Measurements from ENCODE around the gene ATP8B3. TPM values are rescaled to one million over a fixed set of nuclear protein-coding genes. Genes with fewer than 3 reads are reported as not detected.
A peak's percentile ranks its signal among the peaks of the same experiment; 100 is the strongest.

The ATP8B3 gene
- total and polyA plus RNA-seq, 2 of the 13 experiments (the other 11 are each of a cell fraction or from before 2014, with no cell fraction given): 2.6 to 5.9 TPM

- TF ChIP-seq ZBTB46 (CRISPR knock-in tag; IDR thresholded peaks at IDR 0.05; ENCODE audit: borderline replicate concordance) (no peak), HNRNPL (IDR thresholded peaks at IDR 0.05; ENCODE audit: low read depth, low read length) (0 out of 2 replicates have a peak, but pooled peaks have one; percentile 45)
These were observed 41.4 kb upstream of the ATP8B3 start (continued) for GRCh38 chr19:1853295-1854038.

- intact Hi-C loops (cut with micrococcal nuclease; ENCODE audit: unreplicated experiment): no loop called here
- Histone ChIP-seq H3K9ac (ENCODE audit: insufficient read depth, low read depth, low read length) (no peak overlapping the region), H3K4me3 (replicated peaks in 1 of 3; ENCODE audit: insufficient read depth in 1 of 3, low read depth in 2 of 3, low read length in 3 of 3) (no peak overlapping the region), H3K4me2 (ENCODE audit: low read depth, low read length) (no peak overlapping the region), H4K20me1 (ENCODE audit: insufficient read depth, low read length) (peaks cover 22% of the 10 kb centered on the region), H3K4me1 (ENCODE audit: insufficient read depth, low read length) (peaks cover 23% of the 10 kb centered on the region), H3K27me3 (ENCODE audit: control insufficient read depth in 1 of 2, insufficient read depth in 2 of 2, low read length in 2 of 2) (no peaks in the 10 kb centered on the region), H2AFZ (ENCODE audit: low read length) (no peak overlapping the region), H3K36me3 (replicated peaks in 1 of 2; ENCODE audit: control insufficient read depth in 1 of 2, insufficient read depth in 2 of 2, low read length in 2 of 2) (0 out of 5 replicates have a peak, but pooled peaks cover 2 to 3% of the 10 kb centered on the region in 2 experiments), H3K9me3 (ENCODE audit: low read length) (no peaks in the 10 kb centered on the region), H3K27ac (ENCODE audit: extremely low read length, insufficient read depth, low read length) (no peak overlapping the region), H3K79me2 (ENCODE audit: insufficient read depth, low read length) (peaks cover 17% of the 10 kb centered on the region)
- BruUV-seq (replicated peaks): no TSS peak
- FAIRE-seq (no peak), DNase-seq (ENCODE audit: low spot score) (no peak), ATAC-seq (no peak)
- peak; percentile 10 for TF ChIP-seq RBM39 (IDR thresholded peaks at IDR 0.05; ENCODE audit: low read depth, low read length, poor library complexity, severe bottlenecking)
- TF ChIP-seq PBX3 (CRISPR knock-in tag; IDR thresholded peaks at IDR 0.05; ENCODE audit: borderline replicate concordance): no peak
- 97% methylated on average over 6 of the region's 9 CpGs for WGBS (ENCODE audit: low lambda C conversion rate)
- ChIA-PET POLR2A (no interaction called here), CTCF (ENCODE audit: low intra/inter-chr PET ratio, low total read pairs) (no interaction called here)
- in situ Hi-C loops (cut with HindIII; ENCODE audit: extremely low pct_ligation_motif_present, low pct_unique_long_range_greater_than_20kb): no loop called here
These were observed 40.6 kb upstream of the ATP8B3 start for GRCh38 chr19:1852581-1853128.
